SK-N-MC (cell line): ENCODE data around the gene VPS36.

Source experiments
- EZH2 ChIP-seq: fragments of 200-600 bp; sonication (generic); IDR thresholded peaks from one replicate; pipeline ENCODE4 v1.6.1; 2017; ENCODE audit warnings: antibody characterized with exemption
- FOXP2 ChIP-seq: optimal IDR thresholded peaks from 2 replicates; pipeline ENCODE3; 2011; ENCODE audit warnings: mild to moderate bottlenecking, moderate library complexity; ENCODE audit not compliant: insufficient read depth; ENCODE audit errors: extremely low read length, control extremely low read depth
- POLR2AphosphoS5 ChIP-seq: IDR thresholded peaks from 2 replicates; pipeline ENCODE4 v1.6.1; 2012; ENCODE audit warnings: mild to moderate bottlenecking, low read depth, low read length, borderline replicate concordance

DNA sequence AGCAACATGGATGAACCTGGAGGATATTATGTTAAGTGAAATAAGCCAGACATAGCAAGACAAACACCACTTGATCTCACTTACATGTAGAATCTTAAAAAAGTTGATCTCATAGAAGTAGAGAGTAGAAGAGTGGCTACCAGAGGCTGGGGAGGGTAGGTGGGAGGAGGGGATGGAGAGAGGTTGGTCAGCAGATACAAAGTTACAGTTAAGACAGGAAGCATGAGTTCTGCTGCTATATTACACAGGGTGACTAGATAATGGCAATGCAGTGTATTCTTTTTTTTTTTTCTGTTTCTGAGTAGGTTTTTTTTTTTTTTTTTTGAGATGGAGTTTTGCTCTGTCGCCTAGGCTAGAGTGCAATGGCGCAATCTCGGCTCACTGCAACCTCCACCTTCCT lies 29.2 kb downstream of the VPS36 start:
- TF ChIP-seq POLR2AphosphoS5 (no peak), EZH2 (no peak), FOXP2 (no peak)
